Keratinocyte (primary cell): ENCODE measurements around the gene CHMP6.

Source experiments
- EZH2 ChIP-seq: IDR thresholded peaks from one replicate; pipeline ENCODE4 v1.6.1; 2012; ENCODE audit warnings: inconsistent platforms, mild to moderate bottlenecking, low read length, moderate library complexity
- TF ChIP-seq, protein P1 (sequence below), 3 experiments: IDR thresholded peaks in 1 of 3; conservative IDR thresholded peaks in 1 of 3; optimal IDR thresholded peaks in 1 of 3; 2 replicates in 2 of 3; 3 replicates in 1 of 3; pipeline versions ENCODE3 to v1.5.1; 2011; ENCODE audit warnings: low read length in 3 of 3, mild to moderate bottlenecking in 3 of 3, moderate library complexity in 2 of 3, control low read depth in 1 of 3, inconsistent platforms in 1 of 3; ENCODE audit not compliant: insufficient read depth in 2 of 3; ENCODE audit errors: extremely low read depth in 1 of 3

DNA sequence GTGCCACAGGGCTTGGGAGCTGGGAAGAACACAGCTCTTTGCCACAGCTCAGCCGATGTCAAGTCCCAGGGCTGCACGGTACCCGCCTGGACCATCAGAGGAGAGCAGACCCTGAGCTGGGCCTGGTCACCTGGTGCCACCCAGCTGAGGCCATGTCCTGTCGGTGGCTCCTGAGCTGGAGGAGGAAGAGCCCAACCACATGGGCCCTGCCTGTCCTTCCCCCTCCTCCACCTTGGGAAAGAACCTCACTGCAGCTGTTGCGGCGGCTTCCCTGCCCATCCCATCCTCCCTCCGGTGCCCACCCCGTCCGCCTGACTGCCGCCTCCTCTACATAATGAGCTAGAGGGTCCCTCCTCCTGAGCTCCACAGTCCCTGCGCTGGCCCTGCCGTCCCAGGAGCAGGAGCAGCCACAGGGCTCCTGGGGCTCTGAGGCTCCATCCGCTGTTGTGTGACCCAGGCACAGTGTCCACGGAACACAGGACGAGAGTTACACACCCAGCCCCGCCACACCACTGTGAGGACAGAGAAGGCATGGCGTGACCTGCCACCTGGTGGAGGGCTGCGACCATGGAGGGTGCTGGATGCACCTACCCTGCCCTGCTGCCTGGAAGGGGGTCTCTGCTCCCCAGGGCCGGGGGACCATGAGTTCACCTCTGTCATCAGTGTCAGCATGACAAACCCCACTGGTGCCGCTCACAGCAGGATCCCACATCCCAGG is 21.4 kb upstream of the CHMP6 start:
- TF ChIP-seq, protein P1, sequence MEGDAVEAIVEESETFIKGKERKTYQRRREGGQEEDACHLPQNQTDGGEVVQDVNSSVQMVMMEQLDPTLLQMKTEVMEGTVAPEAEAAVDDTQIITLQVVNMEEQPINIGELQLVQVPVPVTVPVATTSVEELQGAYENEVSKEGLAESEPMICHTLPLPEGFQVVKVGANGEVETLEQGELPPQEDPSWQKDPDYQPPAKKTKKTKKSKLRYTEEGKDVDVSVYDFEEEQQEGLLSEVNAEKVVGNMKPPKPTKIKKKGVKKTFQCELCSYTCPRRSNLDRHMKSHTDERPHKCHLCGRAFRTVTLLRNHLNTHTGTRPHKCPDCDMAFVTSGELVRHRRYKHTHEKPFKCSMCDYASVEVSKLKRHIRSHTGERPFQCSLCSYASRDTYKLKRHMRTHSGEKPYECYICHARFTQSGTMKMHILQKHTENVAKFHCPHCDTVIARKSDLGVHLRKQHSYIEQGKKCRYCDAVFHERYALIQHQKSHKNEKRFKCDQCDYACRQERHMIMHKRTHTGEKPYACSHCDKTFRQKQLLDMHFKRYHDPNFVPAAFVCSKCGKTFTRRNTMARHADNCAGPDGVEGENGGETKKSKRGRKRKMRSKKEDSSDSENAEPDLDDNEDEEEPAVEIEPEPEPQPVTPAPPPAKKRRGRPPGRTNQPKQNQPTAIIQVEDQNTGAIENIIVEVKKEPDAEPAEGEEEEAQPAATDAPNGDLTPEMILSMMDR (optimal IDR thresholded peaks at IDR 0.05 in 1 of 3, IDR thresholded peaks at IDR 0.05 in 1 of 3, conservative IDR thresholded peaks at IDR 0.05 in 1 of 3; ENCODE audit: extremely low read depth in 1 of 3, insufficient read depth in 2 of 3, low read length in 3 of 3), result peak; percentile 40 to 83 (median 48)
- no peak for TF ChIP-seq EZH2
